ENCODE data around the gene MRAP2.

- TF ChIP-seq POLR2AphosphoS5 (IDR thresholded peaks at IDR 0.05; ENCODE audit: borderline replicate concordance, low read depth, low read length) (no peak), EZH2 (IDR thresholded peaks at IDR 0.05) (no peak), FOXP2 (optimal IDR thresholded peaks at IDR 0.05; ENCODE audit: control extremely low read depth, extremely low read length, insufficient read depth) (no peak)
Observed at GRCh38 chr6:83984411-83984810, 49.2 kb upstream of the MRAP2 start.

Data from SK-N-MC (cell line).